ENCODE data around the gene HIBADH.

- TF ChIP-seq, protein P1, sequence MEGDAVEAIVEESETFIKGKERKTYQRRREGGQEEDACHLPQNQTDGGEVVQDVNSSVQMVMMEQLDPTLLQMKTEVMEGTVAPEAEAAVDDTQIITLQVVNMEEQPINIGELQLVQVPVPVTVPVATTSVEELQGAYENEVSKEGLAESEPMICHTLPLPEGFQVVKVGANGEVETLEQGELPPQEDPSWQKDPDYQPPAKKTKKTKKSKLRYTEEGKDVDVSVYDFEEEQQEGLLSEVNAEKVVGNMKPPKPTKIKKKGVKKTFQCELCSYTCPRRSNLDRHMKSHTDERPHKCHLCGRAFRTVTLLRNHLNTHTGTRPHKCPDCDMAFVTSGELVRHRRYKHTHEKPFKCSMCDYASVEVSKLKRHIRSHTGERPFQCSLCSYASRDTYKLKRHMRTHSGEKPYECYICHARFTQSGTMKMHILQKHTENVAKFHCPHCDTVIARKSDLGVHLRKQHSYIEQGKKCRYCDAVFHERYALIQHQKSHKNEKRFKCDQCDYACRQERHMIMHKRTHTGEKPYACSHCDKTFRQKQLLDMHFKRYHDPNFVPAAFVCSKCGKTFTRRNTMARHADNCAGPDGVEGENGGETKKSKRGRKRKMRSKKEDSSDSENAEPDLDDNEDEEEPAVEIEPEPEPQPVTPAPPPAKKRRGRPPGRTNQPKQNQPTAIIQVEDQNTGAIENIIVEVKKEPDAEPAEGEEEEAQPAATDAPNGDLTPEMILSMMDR (IDR thresholded peaks at IDR 0.05 in 2 of 3, conservative IDR thresholded peaks at IDR 0.05 in 1 of 3; ENCODE audit: control insufficient read depth in 2 of 3, extremely low read depth in 1 of 3, insufficient read depth in 1 of 3, low read depth in 3 of 3, low read length in 3 of 3): no peak
- TF ChIP-seq FOS (IDR thresholded peaks at IDR 0.05; ENCODE audit: borderline replicate concordance, extremely low read depth, insufficient read length) (no peak), SIN3A (IDR thresholded peaks at IDR 0.05; ENCODE audit: low read depth, low read length) (no peak), MYC (IDR thresholded peaks at IDR 0.05; ENCODE audit: insufficient read depth, insufficient read length, insufficient replicate concordance, low read length, severe bottlenecking) (no peak), NR2C1 (IDR thresholded peaks at IDR 0.05) (no peak), RFX5 (IDR thresholded peaks at IDR 0.05; ENCODE audit: low read depth, low read length) (no peak), SMARCA5 (IDR thresholded peaks at IDR 0.05) (no peak)
- TF ChIP-seq, protein P2, sequence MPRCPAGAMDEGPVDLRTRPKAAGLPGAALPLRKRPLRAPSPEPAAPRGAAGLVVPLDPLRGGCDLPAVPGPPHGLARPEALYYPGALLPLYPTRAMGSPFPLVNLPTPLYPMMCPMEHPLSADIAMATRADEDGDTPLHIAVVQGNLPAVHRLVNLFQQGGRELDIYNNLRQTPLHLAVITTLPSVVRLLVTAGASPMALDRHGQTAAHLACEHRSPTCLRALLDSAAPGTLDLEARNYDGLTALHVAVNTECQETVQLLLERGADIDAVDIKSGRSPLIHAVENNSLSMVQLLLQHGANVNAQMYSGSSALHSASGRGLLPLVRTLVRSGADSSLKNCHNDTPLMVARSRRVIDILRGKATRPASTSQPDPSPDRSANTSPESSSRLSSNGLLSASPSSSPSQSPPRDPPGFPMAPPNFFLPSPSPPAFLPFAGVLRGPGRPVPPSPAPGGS (IDR thresholded peaks at IDR 0.05; ENCODE audit: borderline replicate concordance, insufficient read depth, low read depth, low read length, poor library complexity, severe bottlenecking): no peak
Measured at GRCh38 chr7:27510541-27510940, 152.1 kb downstream of the HIBADH start.
